SK-N-SH treated with all-trans-retinoic acid at 6 μM for 48 hours (cell line): ENCODE results near the gene CDK11A.

Experiments used
- ARNTL ChIP-seq: fragments of 450-650 bp; formaldehyde crosslinking; IDR thresholded peaks from 2 replicates; pipeline ENCODE4 v1.5.0; 2020; ENCODE audit warnings: low read depth, mild to moderate bottlenecking, moderate library complexity, borderline replicate concordance
- CREB5 ChIP-seq: fragments of 250-450 bp; sonication (Bioruptor Pico); IDR thresholded peaks from 2 replicates; pipeline ENCODE4 v1.5.1; 2020; ENCODE audit warnings: low read depth, mild to moderate bottlenecking, moderate library complexity
- CSDC2 ChIP-seq: fragments of 250-450 bp; sonication (Bioruptor Pico); IDR thresholded peaks from 2 replicates; pipeline ENCODE4 v1.5.0; 2020; ENCODE audit warnings: mild to moderate bottlenecking, moderate library complexity
- ISL1 ChIP-seq: fragments of 250-450 bp; sonication (Bioruptor Pico); IDR thresholded peaks from 2 replicates; pipeline ENCODE4 v2.1.2; 2022; ENCODE audit warnings: mild to moderate bottlenecking, moderate library complexity
- OSR1 ChIP-seq: fragments of 250-450 bp; sonication (Bioruptor Pico); IDR thresholded peaks from 2 replicates; pipeline ENCODE4 v1.8.0; 2022; ENCODE audit warnings: moderate library complexity, mild to moderate bottlenecking, inconsistent platforms
- PATZ1 ChIP-seq: fragments of 250-450 bp; sonication (Bioruptor Pico); IDR thresholded peaks from 2 replicates; pipeline ENCODE4 v1.8.0; 2020; ENCODE audit warnings: mild to moderate bottlenecking, moderate library complexity, borderline replicate concordance
- RARB ChIP-seq: fragments of 250-450 bp; sonication (Bioruptor Pico); IDR thresholded peaks from 2 replicates; pipeline ENCODE4 v1.8.0; 2021; ENCODE audit warnings: mild to moderate bottlenecking, moderate library complexity
- TOX ChIP-seq: fragments of 250-450 bp; sonication (Bioruptor Pico); IDR thresholded peaks from 2 replicates; pipeline ENCODE4 v1.8.0; 2021; ENCODE audit warnings: mild to moderate bottlenecking, moderate library complexity, borderline replicate concordance
- TSHZ2 ChIP-seq: fragments of 250-450 bp; sonication (Bioruptor Pico); IDR thresholded peaks from 2 replicates; pipeline ENCODE4 v1.5.0; 2020; ENCODE audit warnings: mild to moderate bottlenecking, moderate library complexity
- ZFP3 ChIP-seq: fragments of 250-450 bp; sonication (Bioruptor Pico); IDR thresholded peaks from 2 replicates; pipeline ENCODE4 v1.5.0; 2020; ENCODE audit warnings: mild to moderate bottlenecking, moderate library complexity
- ZFP30 ChIP-seq: fragments of 450-650 bp; formaldehyde crosslinking; IDR thresholded peaks from 2 replicates; pipeline ENCODE4 v1.5.0; 2022; ENCODE audit warnings: mild to moderate bottlenecking, moderate library complexity
- ZNF565 ChIP-seq: fragments of 450-650 bp; formaldehyde crosslinking; conservative IDR thresholded peaks from 2 replicates; pipeline ENCODE4 v1.5.0; 2020; ENCODE audit warnings: low read depth, mild to moderate bottlenecking, moderate library complexity
- ZNF8 ChIP-seq: fragments of 450-650 bp; formaldehyde crosslinking; IDR thresholded peaks from 2 replicates; pipeline ENCODE4 v1.5.0; 2020; ENCODE audit warnings: mild to moderate bottlenecking, moderate library complexity

GRCh38 chr1:1730870-1731269, 6.7 kb upstream of the CDK11A start:
- TF ChIP-seq PATZ1, result no peak
- TF ChIP-seq ZFP3 (CRISPR knock-in tag), result no peak
- TF ChIP-seq ZNF565, result no peak
- TF ChIP-seq TOX (CRISPR knock-in tag), result no peak
- TF ChIP-seq ARNTL (CRISPR knock-in tag), result no peak
- TF ChIP-seq CREB5 (CRISPR knock-in tag), result no peak
- no peak for TF ChIP-seq RARB (CRISPR knock-in tag)
- TF ChIP-seq TSHZ2 (CRISPR knock-in tag), result no peak
- no peak for TF ChIP-seq OSR1
- no peak for TF ChIP-seq CSDC2 (CRISPR knock-in tag)
- TF ChIP-seq ZNF8 (CRISPR knock-in tag), result no peak
- TF ChIP-seq ZFP30 (CRISPR knock-in tag), result no peak
- TF ChIP-seq ISL1 (CRISPR knock-in tag), result no peak
